WERI-Rb-1 (cell line): ENCODE measurements around the gene GFOD2.

Experiments
- DNase-seq: peaks from one replicate; pipeline ENCODE4 v3.0.0-alpha.2; 2020
- H3K27ac ChIP-seq: fragments of 250-450 bp; sonication (Bioruptor Pico); 2 replicates; pipeline ENCODE4 v1.5.1; 2020; ENCODE audit warnings: mild to moderate bottlenecking, moderate library complexity
- H3K27me3 ChIP-seq: fragments of 250-450 bp; sonication (Bioruptor Pico); 2 replicates; pipeline ENCODE4 v1.5.1; 2021; ENCODE audit warnings: mild to moderate bottlenecking, low read depth, moderate library complexity; ENCODE audit not compliant: insufficient read depth, severe bottlenecking
- H3K36me3 ChIP-seq: fragments of 250-450 bp; sonication (Bioruptor Pico); 2 replicates; pipeline ENCODE4 v1.5.1; 2020; ENCODE audit warnings: mild to moderate bottlenecking, moderate library complexity
- H3K4me3 ChIP-seq: 2 replicates; pipeline ENCODE4 v1.5.1; 2011; ENCODE audit warnings: low read depth, mild to moderate bottlenecking, control low read depth, low read length
- H3K9me3 ChIP-seq: fragments of 250-450 bp; sonication (Bioruptor Pico); 2 replicates; pipeline ENCODE4 v1.5.1; 2021; ENCODE audit warnings: mild to moderate bottlenecking, moderate library complexity; ENCODE audit not compliant: severe bottlenecking
- CTCF ChIP-seq: IDR thresholded peaks from 2 replicates; pipeline ENCODE4 v1.5.1; 2011; ENCODE audit warnings: low read depth, mild to moderate bottlenecking, control low read depth, inconsistent platforms, low read length

The GFOD2 gene

GRCh38 chr16:67668495-67669157 is 50.5 kb downstream of the GFOD2 start:
- peak overlapping the region; percentile 25 for H3K27ac ChIP-seq
- peaks cover 12% of the 10 kb centered on the region for H3K36me3 ChIP-seq
- TF ChIP-seq CTCF: 0 out of 2 replicates have a peak, but pooled peaks have one; percentile 9
- H3K4me3 ChIP-seq: no peak overlapping the region
- no peaks in the 10 kb centered on the region for H3K27me3 ChIP-seq
- no peak for DNase-seq
- no peaks in the 10 kb centered on the region for H3K9me3 ChIP-seq

DNA sequence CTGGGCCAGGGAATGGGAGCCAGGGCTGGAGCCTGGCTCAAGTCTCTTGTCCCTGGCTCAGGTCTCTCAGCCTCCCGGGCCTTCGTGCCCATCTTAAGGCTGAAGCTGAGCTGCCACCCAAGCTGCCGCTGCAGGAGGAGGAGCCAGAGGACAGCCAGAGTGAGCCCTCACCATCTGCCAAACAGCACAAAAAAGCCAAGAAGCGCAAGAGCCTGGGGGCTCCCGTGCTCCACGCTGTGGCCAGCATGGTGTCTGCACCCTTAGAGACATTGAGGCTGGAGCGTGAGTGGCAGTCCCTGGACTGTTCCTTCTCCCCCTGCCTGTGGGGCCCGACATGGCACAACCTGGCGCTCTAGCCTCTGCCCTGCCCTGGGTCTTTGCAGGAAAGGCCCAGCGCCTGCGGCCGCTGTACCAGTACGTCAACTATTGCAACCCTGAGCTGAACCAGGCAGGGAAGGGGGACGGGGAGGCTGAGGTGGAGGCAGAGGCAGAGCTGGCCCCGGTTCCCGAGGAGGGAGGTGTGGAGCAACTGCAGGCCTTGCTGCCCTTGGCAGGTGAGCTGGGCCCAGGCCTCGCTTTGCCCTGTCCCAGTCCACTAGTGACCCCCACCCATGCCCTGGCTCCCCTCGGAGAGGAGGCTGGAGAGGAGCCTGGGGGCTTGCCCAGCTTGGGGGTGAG is 51.2 kb downstream of the GFOD2 start:
- Histone ChIP-seq H3K9me3 (no peaks in the 10 kb centered on the region), H3K27me3 (no peaks in the 10 kb centered on the region), H3K27ac (peak overlapping the region; percentile 88), H3K36me3 (peaks cover 19% of the 10 kb centered on the region), H3K4me3 (peak overlapping the region; percentile 55)
- DNase-seq: peak; percentile 96
- peak; percentile 98 for TF ChIP-seq CTCF

- Histone ChIP-seq H3K27ac (peak overlapping the region; percentile 88), H3K36me3 (peaks cover 24% of the 10 kb centered on the region), H3K27me3 (no peaks in the 10 kb centered on the region), H3K9me3 (no peaks in the 10 kb centered on the region), H3K4me3 (peak overlapping the region; percentile 55)
- DNase-seq: no peak
- TF ChIP-seq CTCF: no peak
Measured at GRCh38 chr16:67667453-67667816, 51.7 kb downstream of the GFOD2 start.

- H3K27me3 ChIP-seq: no peaks in the 10 kb centered on the region
- H3K27ac ChIP-seq: peak within 1 kb of the TSS; percentile 88
- no peak for TF ChIP-seq CTCF
- no peaks in the 10 kb centered on the region for H3K9me3 ChIP-seq
- peak; percentile 90 for DNase-seq
- peak within 1 kb of the TSS; percentile 55 for H3K4me3 ChIP-seq
- H3K36me3 ChIP-seq: peaks cover 28% of the 10 kb centered on the region
Measured at GRCh38 chr16:67666559-67667452, 52.3 kb downstream of the GFOD2 start, which contains the start of the genes C16orf86 and ENKD1. Gene C16orf86, plus strand, starts transcription at chr16:67666814. Its CDS starts 157 bp downstream, at chr16:67666971. Gene ENKD1, minus strand, starts transcription at chr16:67666750. Its CDS starts 308 bp downstream, at chr16:67666442.

DNA sequence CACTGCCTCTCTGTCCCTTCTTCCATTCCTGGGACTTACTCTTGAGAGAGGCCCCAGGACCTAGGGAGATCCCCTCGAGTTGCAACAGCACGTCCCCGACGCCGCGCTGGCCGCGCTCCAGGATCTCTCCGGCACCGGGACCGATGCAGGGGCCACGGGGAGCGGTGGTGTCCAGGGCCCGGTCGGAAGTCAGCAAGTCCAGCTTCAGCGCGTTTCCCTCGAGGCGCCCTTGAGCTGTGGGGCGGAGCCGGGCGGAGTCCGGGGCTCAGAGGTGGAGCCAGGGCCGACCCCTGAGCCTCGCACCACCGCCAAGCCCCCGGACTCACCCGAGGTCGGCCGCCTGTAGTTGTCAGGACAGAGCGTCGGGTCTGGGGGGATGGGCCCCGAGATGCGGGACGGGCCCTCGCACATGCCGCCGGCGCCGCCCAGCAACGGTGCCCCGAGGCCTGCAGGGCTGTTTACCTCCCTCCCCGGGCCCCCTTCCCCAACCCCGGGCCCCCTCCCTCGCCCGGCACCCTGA is 53.0 kb downstream of the GFOD2 start:
- peak overlapping the region; percentile 88 for H3K27ac ChIP-seq
- TF ChIP-seq CTCF: no peak
- H3K4me3 ChIP-seq: peak overlapping the region; percentile 55
- DNase-seq: peak; percentile 64
- no peaks in the 10 kb centered on the region for H3K27me3 ChIP-seq
- H3K36me3 ChIP-seq: peaks cover 28% of the 10 kb centered on the region
- no peaks in the 10 kb centered on the region for H3K9me3 ChIP-seq
